WTC11 (cell line): ENCODE data around the gene SNX1. TPM values are rescaled to one million over a fixed set of nuclear protein-coding genes. Genes with fewer than 3 reads are reported as not detected.
A peak's percentile ranks its signal among the peaks of the same experiment; 100 is the strongest.

ENCODE experiments used
- ATAC-seq: fragments of 200-7000 bp; cut with Tn5 transposase; 2 replicates; pipeline ENCODE4 v1.10.0; 2021; ENCODE audit warnings: mild to moderate bottlenecking, moderate library complexity
- CTCF ChIA-PET: fragments of 300-600 bp; sonication (Branson Sonifier 250); formaldehyde crosslinking; loops from one replicate; lab custom pipeline; 2021; ENCODE audit warnings: antibody characterized with exemption; lab: Charles Lee
- POLR2A ChIA-PET: fragments of 350-600 bp; sonication (Branson Sonifier 250); formaldehyde crosslinking; loops from one replicate; lab custom pipeline; 2021; ENCODE audit warnings: antibody characterized with exemption; lab: Charles Lee
- DNase-seq: peaks from one replicate; pipeline ENCODE4 v3.0.0; 2021; ENCODE audit warnings: low spot score
- H3K27ac Mint-ChIP-seq: 2 replicates; pipeline ENCODE4 v1.8.0; 2021; ENCODE audit warnings: mixed read lengths
- H3K27me3 Mint-ChIP-seq: 2 replicates; pipeline ENCODE4 v1.8.0; 2021; ENCODE audit warnings: low read depth, mild to moderate bottlenecking, moderate library complexity, mixed read lengths
- H3K36me3 Mint-ChIP-seq: 2 replicates; pipeline ENCODE4 v1.8.0; 2021; ENCODE audit warnings: mixed read lengths
- H3K4me1 Mint-ChIP-seq: 2 replicates; pipeline ENCODE4 v1.8.0; 2022; ENCODE audit warnings: mixed read lengths
- H3K4me3 Mint-ChIP-seq: 2 replicates; pipeline ENCODE4 v1.8.0; 2021; ENCODE audit warnings: mild to moderate bottlenecking, moderate library complexity, mixed read lengths
- H3K9me3 Mint-ChIP-seq: 2 replicates; pipeline ENCODE4 v1.8.0; 2021; ENCODE audit warnings: mixed read lengths
- ATF1 ChIP-seq: sonication (generic); formaldehyde crosslinking; IDR thresholded peaks from 2 replicates; pipeline ENCODE4 v1.8.1; 2023; ENCODE audit warnings: mild to moderate bottlenecking, moderate library complexity, missing genetic modification reagents
- ATF2 ChIP-seq: sonication (generic); formaldehyde crosslinking; IDR thresholded peaks from 2 replicates; pipeline ENCODE4 v1.8.1; 2022; ENCODE audit warnings: low read depth, missing genetic modification reagents, borderline replicate concordance
- ATF3 ChIP-seq: sonication (generic); formaldehyde crosslinking; conservative IDR thresholded peaks from 2 replicates; pipeline ENCODE4 v1.8.1; 2022; ENCODE audit warnings: mild to moderate bottlenecking, missing genetic modification reagents
- CDX4 ChIP-seq: fragments of 250-450 bp; sonication (Bioruptor Pico); IDR thresholded peaks from 2 replicates; pipeline ENCODE4 v1.9.0; 2021; ENCODE audit warnings: moderate library complexity, mild to moderate bottlenecking, inconsistent platforms, borderline replicate concordance
- ERG ChIP-seq: fragments of 250-450 bp; sonication (Bioruptor Pico); IDR thresholded peaks from 2 replicates; pipeline ENCODE4 v1.8.0; 2021; ENCODE audit warnings: mild to moderate bottlenecking
- FOXJ3 ChIP-seq: sonication (generic); formaldehyde crosslinking; IDR thresholded peaks from 2 replicates; pipeline ENCODE4 v1.9.0; 2021; ENCODE audit warnings: missing genetic modification reagents, mild to moderate bottlenecking, borderline replicate concordance
- GABPB1 ChIP-seq: sonication (generic); formaldehyde crosslinking; IDR thresholded peaks from 2 replicates; pipeline ENCODE4 v1.8.1; 2023; ENCODE audit warnings: mild to moderate bottlenecking, missing genetic modification reagents
- HMGXB4 ChIP-seq: sonication (generic); formaldehyde crosslinking; IDR thresholded peaks from 2 replicates; pipeline ENCODE4 v1.8.1; 2023; ENCODE audit warnings: mild to moderate bottlenecking, moderate library complexity, missing genetic modification reagents
- IRF2 ChIP-seq: sonication (generic); formaldehyde crosslinking; IDR thresholded peaks from 2 replicates; pipeline ENCODE4 v1.8.0; 2022; ENCODE audit warnings: low read depth, missing genetic modification reagents, borderline replicate concordance
- PREB ChIP-seq: sonication (generic); formaldehyde crosslinking; IDR thresholded peaks from 2 replicates; pipeline ENCODE4 v1.8.1; 2022; ENCODE audit warnings: mild to moderate bottlenecking, missing genetic modification reagents, moderate library complexity, borderline replicate concordance
- RORB ChIP-seq: fragments of 250-450 bp; sonication (Bioruptor Pico); IDR thresholded peaks from 2 replicates; pipeline ENCODE4 v1.9.0; 2021; ENCODE audit warnings: mild to moderate bottlenecking
- SMAD3 ChIP-seq: sonication (generic); formaldehyde crosslinking; IDR thresholded peaks from 2 replicates; pipeline ENCODE4 v1.8.0; 2022; ENCODE audit warnings: missing genetic modification reagents, mild to moderate bottlenecking, borderline replicate concordance
- USF2 ChIP-seq: sonication (generic); formaldehyde crosslinking; IDR thresholded peaks from 2 replicates; pipeline ENCODE4 v1.8.1; 2023; ENCODE audit warnings: mild to moderate bottlenecking, missing genetic modification reagents, moderate library complexity
- ZBTB21 ChIP-seq: sonication (generic); formaldehyde crosslinking; IDR thresholded peaks from 2 replicates; pipeline ENCODE4 v1.8.1; 2023; ENCODE audit warnings: mild to moderate bottlenecking, missing genetic modification reagents, borderline replicate concordance
- ZNF138 ChIP-seq: sonication (generic); formaldehyde crosslinking; conservative IDR thresholded peaks from 2 replicates; pipeline ENCODE4 v1.8.1; 2022; ENCODE audit warnings: mild to moderate bottlenecking, moderate library complexity, missing genetic modification reagents
- ZNF281 ChIP-seq: sonication (generic); formaldehyde crosslinking; IDR thresholded peaks from 2 replicates; pipeline ENCODE4 v1.8.0; 2023; ENCODE audit warnings: mild to moderate bottlenecking, missing genetic modification reagents
- ZNF423 ChIP-seq: fragments of 250-450 bp; sonication (Bioruptor Pico); IDR thresholded peaks from 2 replicates; pipeline ENCODE4 v2.1.2; 2022; ENCODE audit warnings: mild to moderate bottlenecking, moderate library complexity
- ZSCAN18 ChIP-seq: fragments of 250-450 bp; sonication (Bioruptor Pico); IDR thresholded peaks from 2 replicates; pipeline ENCODE4 v2.1.2; 2022; ENCODE audit warnings: mild to moderate bottlenecking, moderate library complexity
- total RNA-seq: library from RNA; stranded (reverse); gene quantifications from 3 replicates; pipeline ENCODE4 v1.2.3, GENCODE V29; 2021

Gene SNX1
- total RNA-seq, 1 experiment from 2014 or later: 65.7 TPM

- TF ChIP-seq ZSCAN18: no peak
- no peak for TF ChIP-seq ATF2 (CRISPR knock-in tag)
- no peak for TF ChIP-seq HMGXB4
- no peak for TF ChIP-seq ERG (CRISPR knock-in tag)
- no peak for TF ChIP-seq ATF1 (CRISPR knock-in tag)
- TF ChIP-seq ATF3: no peak
- TF ChIP-seq IRF2 (CRISPR knock-in tag): no peak
- no peak for TF ChIP-seq CDX4 (CRISPR knock-in tag)
- Mint-ChIP-seq H3K4me1 (no peaks in the 10 kb centered on the region), H3K4me3 (no peak overlapping the region), H3K9me3 (no peaks in the 10 kb centered on the region), H3K36me3 (peaks cover 44% of the 10 kb centered on the region), H3K27ac (no peak overlapping the region), H3K27me3 (no peaks in the 10 kb centered on the region)
- DNase-seq (no peak), ATAC-seq (no peak)
- CTCF ChIA-PET: interaction anchor here (2.8 kb wide), 1 partner anchor 17 kb away, joined by 25 read pairs; no protein-coding TSS in a partner anchor
- POLR2A ChIA-PET: no interaction called here
Observed at GRCh38 chr15:64136347-64136746, 40.6 kb downstream of the SNX1 start.

GRCh38 chr15:64137226-64137833 lies 41.5 kb downstream of the SNX1 start:
- H3K27ac Mint-ChIP-seq: no peak overlapping the region
- ChIA-PET POLR2A (no interaction called here), CTCF (interaction anchor here (0.6 to 2.8 kb wide), 3 partner anchors 12 to 16 kb away, joined by 3 to 25 read pairs (median 15); partner anchors contain the start of gene SNX22)
- H3K9me3 Mint-ChIP-seq: no peaks in the 10 kb centered on the region
- peaks cover 38% of the 10 kb centered on the region for H3K36me3 Mint-ChIP-seq
- DNase-seq (no peak), ATAC-seq (peak; percentile 80)
- no peak overlapping the region for H3K4me3 Mint-ChIP-seq
- no peaks in the 10 kb centered on the region for H3K4me1 Mint-ChIP-seq
- TF ChIP-seq GABPB1 (CRISPR knock-in tag): no peak
- no peak for TF ChIP-seq PREB (CRISPR knock-in tag)
- peak; percentile 17; the same call in 1 of the 2 replicates for TF ChIP-seq USF2 (CRISPR knock-in tag)
- TF ChIP-seq RORB (CRISPR knock-in tag): no peak
- TF ChIP-seq ZNF138: no peak
- TF ChIP-seq ZBTB21: no peak
- TF ChIP-seq FOXJ3: no peak
- TF ChIP-seq ERG (CRISPR knock-in tag): no peak
- TF ChIP-seq ZNF423 (CRISPR knock-in tag): 0 out of 2 replicates have a peak, but pooled peaks have one; percentile 43
- no peak for TF ChIP-seq SMAD3 (CRISPR knock-in tag)
- no peak for TF ChIP-seq ZNF281 (CRISPR knock-in tag)
- H3K27me3 Mint-ChIP-seq: no peaks in the 10 kb centered on the region
